ENCODE measurements around the gene PTPRN2. TPM values are rescaled to one million over a fixed set of nuclear protein-coding genes. Genes with fewer than 3 reads are reported as not detected.
"Not testable (repeated sequence)": the region's sequence is repeated elsewhere in the genome, so short reads cannot be mapped to it uniquely, and the experiment has no call there.

Gene PTPRN2
- total RNA-seq, 1 experiment from 2014 or later, result 0.11 TPM

DNA sequence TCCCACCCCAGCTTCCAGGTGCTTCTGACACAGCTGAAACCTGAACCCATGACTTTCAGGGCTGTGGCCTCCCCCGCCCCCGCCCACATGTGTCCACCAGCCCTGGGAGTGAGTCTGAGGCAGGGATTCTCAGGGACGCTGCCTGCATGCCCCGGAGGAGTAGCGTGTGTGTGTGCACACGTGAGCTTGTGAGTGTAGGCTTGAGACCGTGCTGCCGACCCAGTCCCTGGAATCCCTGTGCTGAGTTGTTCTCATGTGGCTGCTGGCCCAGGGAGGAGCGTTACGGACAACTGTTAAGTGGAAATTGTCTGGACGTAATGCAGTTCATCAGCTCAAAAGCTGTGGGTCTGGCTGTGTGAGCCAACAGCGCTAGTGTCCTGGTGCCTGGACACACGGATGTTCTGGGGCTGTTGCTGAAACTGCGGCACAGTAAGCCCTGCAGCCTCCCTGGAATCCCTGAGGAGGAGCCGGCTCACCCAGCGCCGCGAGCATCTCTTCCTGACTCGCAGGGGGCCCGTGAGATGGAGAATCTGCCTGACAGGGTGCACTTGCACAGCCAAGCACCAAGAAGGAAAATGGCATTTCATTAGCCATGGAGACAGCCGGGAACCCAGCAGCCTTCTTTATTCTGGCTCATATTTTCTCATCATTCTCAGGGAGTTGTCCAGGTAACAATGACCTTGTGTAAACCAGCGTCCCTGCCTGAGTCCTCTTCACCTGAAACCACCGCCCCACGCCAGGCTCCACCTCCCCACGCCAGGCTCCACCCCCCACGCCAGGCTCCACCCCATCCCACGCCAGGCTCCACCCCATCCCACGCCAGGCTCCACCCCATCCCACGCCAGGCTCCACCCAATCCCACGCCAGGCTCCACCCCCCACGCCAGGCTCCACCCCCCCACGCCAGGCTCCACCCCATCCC, 603.9 kb downstream of the PTPRN2 start:
- no peak for DNase-seq (ENCODE audit: low spot score)
- intact Hi-C loops (cut with micrococcal nuclease; ENCODE audit: unreplicated experiment), result no loop called here
- ChIA-PET POLR2A (ENCODE audit: low non-redundant PET) (no interaction called here), CTCF (no interaction called here)
- Histone ChIP-seq H3K9me3 (ENCODE audit: low read depth, low read length, poor library complexity, severe bottlenecking) (no peaks in the 10 kb centered on the region), H3K4me1 (ENCODE audit: insufficient read depth, low read length, poor library complexity, severe bottlenecking) (no peaks in the 10 kb centered on the region), H3K4me3 (ENCODE audit: low read depth, low read length, poor library complexity, severe bottlenecking) (no peak overlapping the region), H3K36me3 (ENCODE audit: insufficient read depth, low read length, poor library complexity, severe bottlenecking) (no peaks in the 10 kb centered on the region), H3K27ac (ENCODE audit: low read depth, low read length, poor library complexity, severe bottlenecking) (no peak overlapping the region), H3K27me3 (replicated peaks; ENCODE audit: insufficient read depth, low read depth, low read length, poor library complexity) (no peaks in the 10 kb centered on the region)
- no TSS peak for BruUV-seq (replicated peaks)
- TF ChIP-seq, protein P1, sequence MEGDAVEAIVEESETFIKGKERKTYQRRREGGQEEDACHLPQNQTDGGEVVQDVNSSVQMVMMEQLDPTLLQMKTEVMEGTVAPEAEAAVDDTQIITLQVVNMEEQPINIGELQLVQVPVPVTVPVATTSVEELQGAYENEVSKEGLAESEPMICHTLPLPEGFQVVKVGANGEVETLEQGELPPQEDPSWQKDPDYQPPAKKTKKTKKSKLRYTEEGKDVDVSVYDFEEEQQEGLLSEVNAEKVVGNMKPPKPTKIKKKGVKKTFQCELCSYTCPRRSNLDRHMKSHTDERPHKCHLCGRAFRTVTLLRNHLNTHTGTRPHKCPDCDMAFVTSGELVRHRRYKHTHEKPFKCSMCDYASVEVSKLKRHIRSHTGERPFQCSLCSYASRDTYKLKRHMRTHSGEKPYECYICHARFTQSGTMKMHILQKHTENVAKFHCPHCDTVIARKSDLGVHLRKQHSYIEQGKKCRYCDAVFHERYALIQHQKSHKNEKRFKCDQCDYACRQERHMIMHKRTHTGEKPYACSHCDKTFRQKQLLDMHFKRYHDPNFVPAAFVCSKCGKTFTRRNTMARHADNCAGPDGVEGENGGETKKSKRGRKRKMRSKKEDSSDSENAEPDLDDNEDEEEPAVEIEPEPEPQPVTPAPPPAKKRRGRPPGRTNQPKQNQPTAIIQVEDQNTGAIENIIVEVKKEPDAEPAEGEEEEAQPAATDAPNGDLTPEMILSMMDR (conservative IDR thresholded peaks at IDR 0.05; ENCODE audit: low read depth, low read length), result no peak
- no peak for TF ChIP-seq EZH2 (IDR thresholded peaks at IDR 0.05; ENCODE audit: borderline replicate concordance, low read depth, low read length, poor library complexity, severe bottlenecking)

GRCh38 chr7:157981778-157982177, 605.8 kb downstream of the PTPRN2 start:
- no peaks in the 10 kb centered on the region for H3K36me3 ChIP-seq (ENCODE audit: insufficient read depth, low read length, poor library complexity, severe bottlenecking)
- intact Hi-C loops (cut with micrococcal nuclease; ENCODE audit: unreplicated experiment), result no loop called here
- TF ChIP-seq, protein P1 (conservative IDR thresholded peaks at IDR 0.05; ENCODE audit: low read depth, low read length), result no peak
- TF ChIP-seq EZH2 (IDR thresholded peaks at IDR 0.05; ENCODE audit: borderline replicate concordance, low read depth, low read length, poor library complexity, severe bottlenecking), result no peak
- ChIA-PET CTCF (no interaction called here), POLR2A (ENCODE audit: low non-redundant PET) (no interaction called here)
- no peak overlapping the region for H3K4me3 ChIP-seq (ENCODE audit: low read depth, low read length, poor library complexity, severe bottlenecking)
- no peaks in the 10 kb centered on the region for H3K4me1 ChIP-seq (ENCODE audit: insufficient read depth, low read length, poor library complexity, severe bottlenecking)
- DNase-seq (ENCODE audit: low spot score), result no peak
- no TSS peak for BruUV-seq (replicated peaks)
- no peaks in the 10 kb centered on the region for H3K27me3 ChIP-seq (replicated peaks; ENCODE audit: insufficient read depth, low read depth, low read length, poor library complexity)
- H3K9me3 ChIP-seq (ENCODE audit: low read depth, low read length, poor library complexity, severe bottlenecking), result no peaks in the 10 kb centered on the region
- no peak overlapping the region for H3K27ac ChIP-seq (ENCODE audit: low read depth, low read length, poor library complexity, severe bottlenecking)

DNA sequence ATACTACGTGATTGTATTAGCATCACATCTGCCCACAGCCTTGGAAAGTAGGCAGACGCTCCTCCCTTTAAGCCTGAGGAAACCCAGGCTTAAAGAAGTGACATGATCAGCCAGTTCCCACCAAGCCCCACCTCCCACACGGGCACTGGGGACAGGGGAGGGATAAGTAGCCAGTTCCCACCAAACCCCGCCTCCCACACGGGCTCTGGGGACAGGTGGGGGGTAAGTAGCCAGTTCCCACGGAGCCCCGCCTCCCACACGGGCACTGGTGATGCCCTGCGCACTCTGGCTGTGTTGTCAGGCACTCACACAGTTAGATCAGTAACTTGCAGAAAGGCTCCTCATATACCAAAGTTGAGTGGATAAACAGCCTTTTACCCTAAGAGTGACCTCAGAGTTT, 606.8 kb downstream of the PTPRN2 start:
- intact Hi-C loops (cut with micrococcal nuclease; ENCODE audit: unreplicated experiment), result no loop called here
- H3K27me3 ChIP-seq (replicated peaks; ENCODE audit: insufficient read depth, low read depth, low read length, poor library complexity), result no peaks in the 10 kb centered on the region
- CTCF ChIA-PET, result no interaction called here
- no peaks in the 10 kb centered on the region for H3K9me3 ChIP-seq (ENCODE audit: low read depth, low read length, poor library complexity, severe bottlenecking)
- BruUV-seq (replicated peaks), result no TSS peak
- no peak overlapping the region for H3K4me3 ChIP-seq (ENCODE audit: low read depth, low read length, poor library complexity, severe bottlenecking)
- no peak for DNase-seq (ENCODE audit: low spot score)
- POLR2A ChIA-PET (ENCODE audit: low non-redundant PET), result no interaction called here
- TF ChIP-seq, protein P1 (conservative IDR thresholded peaks at IDR 0.05; ENCODE audit: low read depth, low read length), result no peak
- no peak for TF ChIP-seq EZH2 (IDR thresholded peaks at IDR 0.05; ENCODE audit: borderline replicate concordance, low read depth, low read length, poor library complexity, severe bottlenecking)
- no peaks in the 10 kb centered on the region for H3K4me1 ChIP-seq (ENCODE audit: insufficient read depth, low read length, poor library complexity, severe bottlenecking)
- no peak overlapping the region for H3K27ac ChIP-seq (ENCODE audit: low read depth, low read length, poor library complexity, severe bottlenecking)
- H3K36me3 ChIP-seq (ENCODE audit: insufficient read depth, low read length, poor library complexity, severe bottlenecking), result no peaks in the 10 kb centered on the region

DNA sequence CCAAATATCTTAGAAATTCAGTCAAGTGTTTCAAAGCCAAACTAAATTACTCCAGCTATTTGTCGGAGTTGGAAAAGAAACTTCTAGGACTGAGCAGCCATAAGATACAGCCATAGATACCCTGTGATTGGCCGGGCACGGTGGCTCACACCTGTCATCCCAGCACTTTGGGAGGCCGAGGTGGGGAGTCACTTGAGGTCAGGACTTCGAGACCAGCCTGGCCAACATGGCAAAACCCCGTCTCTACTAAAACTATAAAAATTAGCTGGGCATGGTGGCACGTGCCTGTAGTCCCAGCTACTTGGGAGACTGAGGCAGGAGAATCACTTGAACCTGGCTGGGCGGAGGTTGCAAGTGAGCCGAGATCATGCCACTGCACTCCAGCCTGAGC, 607.3 kb downstream of the PTPRN2 start:
- BruUV-seq (replicated peaks); H3K27ac ChIP-seq (ENCODE audit: low read depth, low read length, poor library complexity, severe bottlenecking); intact Hi-C loops (cut with micrococcal nuclease; ENCODE audit: unreplicated experiment); H3K9me3 ChIP-seq (ENCODE audit: low read depth, low read length, poor library complexity, severe bottlenecking); H3K4me1 ChIP-seq (ENCODE audit: insufficient read depth, low read length, poor library complexity, severe bottlenecking); H3K36me3 ChIP-seq (ENCODE audit: insufficient read depth, low read length, poor library complexity, severe bottlenecking); CTCF ChIA-PET; DNase-seq (ENCODE audit: low spot score); H3K27me3 ChIP-seq (replicated peaks; ENCODE audit: insufficient read depth, low read depth, low read length, poor library complexity); H3K4me3 ChIP-seq (ENCODE audit: low read depth, low read length, poor library complexity, severe bottlenecking); POLR2A ChIA-PET (ENCODE audit: low non-redundant PET): not testable (repeated sequence)

All from A673 (cell line).